ENCODE results near the gene FKBP5. TPM values are rescaled to one million over a fixed set of nuclear protein-coding genes. Genes with fewer than 3 reads are reported as not detected.

Gene FKBP5
- total RNA-seq, 3 donors from 2014 or later (not counting 1 experiment from before 2014, with no cell fraction given), result 15.5 to 30.2 (median 27.3) TPM

DNA sequence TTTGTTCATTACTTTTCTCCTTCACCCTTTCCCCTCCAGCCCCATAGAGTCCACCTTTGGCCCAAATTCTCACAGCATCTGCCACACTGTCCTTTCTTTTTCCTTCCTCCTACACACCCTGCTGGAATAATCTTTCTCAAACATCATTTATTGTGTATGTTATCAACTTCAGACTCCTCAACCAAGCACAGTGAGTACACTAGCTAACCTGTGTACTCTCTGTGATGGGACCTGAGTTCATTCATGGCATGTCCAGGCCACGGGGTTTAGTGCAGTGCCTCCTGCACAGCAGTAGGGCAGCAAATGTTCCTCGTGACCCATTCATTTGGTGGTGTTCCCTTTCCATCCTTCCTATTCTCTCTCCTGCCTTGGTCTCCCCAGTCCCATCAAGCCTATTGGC, 41.0 kb upstream of the FKBP5 start:
- Histone ChIP-seq H3K36me3 (ENCODE audit: control insufficient read depth, insufficient read depth, low read length) (no peaks in the 10 kb centered on the region), H3K9me3 (ENCODE audit: control insufficient read depth, insufficient read depth, low read length) (no peaks in the 10 kb centered on the region), H3K4me1 (ENCODE audit: control insufficient read depth, insufficient read depth, low read length) (peaks cover 77% of the 10 kb centered on the region), H3K27ac (ENCODE audit: low read length) (no peak overlapping the region), H3K4me3 (ENCODE audit: low read length) (no peak overlapping the region), H3K27me3 (ENCODE audit: control insufficient read depth, insufficient read depth, low read length) (no peaks in the 10 kb centered on the region)
- H3K9me3 Mint-ChIP-seq, result no peaks in the 10 kb centered on the region
- ATAC-seq, result no peak
- H3K27ac Mint-ChIP-seq, result peak overlapping the region; percentile 5 to 72
- H3K4me3 Mint-ChIP-seq, result peak overlapping the region; percentile 10
- no peak for DNase-seq
- peaks cover 51 to 77% of the 10 kb centered on the region in 2 donors for H3K4me1 Mint-ChIP-seq
- H3K36me3 Mint-ChIP-seq, result no peaks in the 10 kb centered on the region
- TF ChIP-seq, protein P1, sequence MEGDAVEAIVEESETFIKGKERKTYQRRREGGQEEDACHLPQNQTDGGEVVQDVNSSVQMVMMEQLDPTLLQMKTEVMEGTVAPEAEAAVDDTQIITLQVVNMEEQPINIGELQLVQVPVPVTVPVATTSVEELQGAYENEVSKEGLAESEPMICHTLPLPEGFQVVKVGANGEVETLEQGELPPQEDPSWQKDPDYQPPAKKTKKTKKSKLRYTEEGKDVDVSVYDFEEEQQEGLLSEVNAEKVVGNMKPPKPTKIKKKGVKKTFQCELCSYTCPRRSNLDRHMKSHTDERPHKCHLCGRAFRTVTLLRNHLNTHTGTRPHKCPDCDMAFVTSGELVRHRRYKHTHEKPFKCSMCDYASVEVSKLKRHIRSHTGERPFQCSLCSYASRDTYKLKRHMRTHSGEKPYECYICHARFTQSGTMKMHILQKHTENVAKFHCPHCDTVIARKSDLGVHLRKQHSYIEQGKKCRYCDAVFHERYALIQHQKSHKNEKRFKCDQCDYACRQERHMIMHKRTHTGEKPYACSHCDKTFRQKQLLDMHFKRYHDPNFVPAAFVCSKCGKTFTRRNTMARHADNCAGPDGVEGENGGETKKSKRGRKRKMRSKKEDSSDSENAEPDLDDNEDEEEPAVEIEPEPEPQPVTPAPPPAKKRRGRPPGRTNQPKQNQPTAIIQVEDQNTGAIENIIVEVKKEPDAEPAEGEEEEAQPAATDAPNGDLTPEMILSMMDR (IDR thresholded peaks at IDR 0.05), result no peak
- no peaks in the 10 kb centered on the region for H3K27me3 Mint-ChIP-seq (ENCODE audit: low read depth in 2 of 2)
- intact Hi-C loops (cut with micrococcal nuclease), result loop anchor here (5.0 kb wide), 1 partner anchor 62 kb away; no protein-coding TSS in a partner anchor
- whole genome bisulfite sequencing (ENCODE audit: insufficient coverage), result 66% methylated on average over 2 of the region's 2 CpGs

DNA sequence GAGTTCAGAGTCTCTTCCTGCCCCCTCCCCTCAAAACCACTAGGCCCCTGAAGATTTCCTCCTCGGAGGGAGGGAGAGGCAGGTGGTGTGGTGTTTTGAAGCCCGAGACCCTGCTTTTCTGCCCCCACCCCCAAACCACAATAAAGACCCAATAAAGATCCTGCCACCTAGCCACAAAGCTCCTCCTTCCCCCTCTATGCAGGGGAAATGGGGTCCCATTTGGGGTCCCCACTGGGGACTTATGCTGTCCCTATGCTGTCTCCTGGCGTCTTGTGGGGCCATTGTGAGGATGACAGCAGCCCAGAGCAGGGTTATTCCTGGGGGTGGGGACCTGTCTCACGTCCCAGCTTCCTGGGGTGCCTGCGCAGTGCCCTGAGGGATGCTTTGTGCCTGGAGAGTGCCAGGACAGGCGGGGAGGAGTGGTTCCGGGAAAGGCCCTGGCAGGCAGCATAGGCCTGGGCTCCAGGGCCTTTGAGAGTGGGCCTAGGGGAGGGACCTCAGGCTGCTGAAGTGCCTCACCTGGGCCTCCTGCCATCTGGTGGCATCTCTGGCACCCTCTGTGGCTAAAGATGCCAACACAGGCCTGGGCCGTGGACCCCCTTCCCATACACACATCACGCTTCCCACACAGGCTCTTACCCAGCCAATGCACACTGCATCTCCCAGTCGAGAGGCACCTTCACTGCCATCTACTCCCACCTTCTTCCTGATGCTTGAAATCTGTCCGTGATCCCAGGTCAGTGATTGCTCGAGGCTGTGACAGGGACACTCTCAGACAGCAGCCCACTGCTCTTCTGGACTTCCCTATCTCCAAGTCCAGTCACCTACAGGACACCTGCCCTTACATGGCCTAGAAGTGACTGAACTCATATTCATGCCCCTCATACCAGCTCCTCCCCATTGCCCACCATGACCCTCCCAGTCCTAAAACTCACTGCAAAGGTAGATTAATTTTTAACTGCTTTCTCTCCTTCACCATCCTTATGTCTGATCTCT, 40.3 kb upstream of the FKBP5 start:
- TF ChIP-seq, protein P1 (IDR thresholded peaks at IDR 0.05), result peak; percentile 10
- Mint-ChIP-seq H3K27ac (peak overlapping the region; percentile 72 to 83), H3K27me3 (ENCODE audit: low read depth in 2 of 2) (no peaks in the 10 kb centered on the region), H3K36me3 (no peaks in the 10 kb centered on the region), H3K9me3 (no peaks in the 10 kb centered on the region), H3K4me3 (peak overlapping the region; percentile 67), H3K4me1 (peaks cover 51 to 77% of the 10 kb centered on the region in 2 donors)
- Histone ChIP-seq H3K27me3 (ENCODE audit: control insufficient read depth, insufficient read depth, low read length) (no peaks in the 10 kb centered on the region), H3K27ac (ENCODE audit: low read length) (peak overlapping the region; percentile 82), H3K4me3 (ENCODE audit: low read length) (peak overlapping the region; percentile 16), H3K9me3 (ENCODE audit: control insufficient read depth, insufficient read depth, low read length) (no peaks in the 10 kb centered on the region), H3K4me1 (ENCODE audit: control insufficient read depth, insufficient read depth, low read length) (peaks cover 77% of the 10 kb centered on the region), H3K36me3 (ENCODE audit: control insufficient read depth, insufficient read depth, low read length) (no peaks in the 10 kb centered on the region)
- no peak for ATAC-seq
- 52% methylated on average over 10 of the region's 12 CpGs for WGBS (ENCODE audit: insufficient coverage)
- intact Hi-C loops (cut with micrococcal nuclease), result loop anchor here (1.0 to 5.0 kb wide), 3 partner anchors 19 to 62 kb away; no protein-coding TSS in a partner anchor
- DNase-seq, result peak in 1 of 2 donors; percentile 71

DNA sequence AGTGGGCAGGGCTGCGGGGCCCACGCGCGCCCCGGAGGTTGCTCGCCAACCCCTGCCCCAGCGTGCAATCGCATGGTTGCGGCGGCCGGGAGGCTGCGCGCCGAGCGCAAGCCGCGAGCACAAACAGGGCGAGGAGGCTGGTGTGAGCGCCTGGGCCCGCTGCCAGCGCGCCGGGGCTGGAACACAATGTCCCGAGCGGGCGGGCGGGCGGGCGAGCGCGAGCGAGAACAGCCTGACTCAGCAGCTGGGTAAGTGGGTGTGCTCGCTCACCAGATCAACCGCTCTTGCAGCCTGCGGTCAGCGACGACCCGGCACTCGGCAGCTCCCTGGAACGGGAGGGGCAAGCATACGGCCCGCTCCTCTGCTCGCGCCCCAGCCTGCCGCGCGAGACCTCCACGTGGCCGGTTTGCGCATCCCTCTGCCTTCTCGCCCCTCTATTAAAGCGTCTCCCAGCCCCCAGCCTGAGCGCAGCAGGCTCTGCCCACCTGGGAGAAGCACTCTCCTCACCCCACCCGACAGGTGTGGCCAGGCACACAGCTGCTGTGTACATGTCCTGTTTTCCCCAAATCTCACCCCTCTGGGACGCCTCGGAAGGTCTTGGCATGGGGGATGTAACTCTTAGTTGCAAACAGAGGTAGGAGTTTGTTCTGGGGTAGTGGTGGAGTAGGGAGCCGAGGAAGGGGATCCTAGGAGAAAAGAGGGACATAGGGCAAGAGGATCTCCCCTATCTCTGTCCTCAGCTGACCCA, 39.4 kb upstream of the FKBP5 start:
- H3K9me3 Mint-ChIP-seq, result no peaks in the 10 kb centered on the region
- no peaks in the 10 kb centered on the region for H3K27me3 Mint-ChIP-seq (ENCODE audit: low read depth in 2 of 2)
- H3K4me3 Mint-ChIP-seq, result peak overlapping the region; percentile 67
- DNase-seq (peak; percentile 83 to 95), ATAC-seq (peak; percentile 64 to 81 (median 76))
- Histone ChIP-seq H3K4me1 (ENCODE audit: control insufficient read depth, insufficient read depth, low read length) (peaks cover 74% of the 10 kb centered on the region), H3K9me3 (ENCODE audit: control insufficient read depth, insufficient read depth, low read length) (no peaks in the 10 kb centered on the region), H3K36me3 (ENCODE audit: control insufficient read depth, insufficient read depth, low read length) (no peaks in the 10 kb centered on the region), H3K4me3 (ENCODE audit: low read length) (peak overlapping the region; percentile 38), H3K27ac (ENCODE audit: low read length) (peak overlapping the region; percentile 82), H3K27me3 (ENCODE audit: control insufficient read depth, insufficient read depth, low read length) (no peaks in the 10 kb centered on the region)
- peak overlapping the region; percentile 72 to 83 for H3K27ac Mint-ChIP-seq
- peaks cover 51 to 76% of the 10 kb centered on the region in 2 donors for H3K4me1 Mint-ChIP-seq
- intact Hi-C loops (cut with micrococcal nuclease), result loop anchor here (1.0 to 5.0 kb wide), 4 partner anchors 18 to 261 kb away; no protein-coding TSS in a partner anchor
- no peaks in the 10 kb centered on the region for H3K36me3 Mint-ChIP-seq
- TF ChIP-seq, protein P1 (IDR thresholded peaks at IDR 0.05), result no peak
- under 1% methylated on average over 54 of the region's 57 CpGs for WGBS (ENCODE audit: insufficient coverage)
